Measurements from ENCODE around the gene NACC2. TPM values are rescaled to one million over a fixed set of nuclear protein-coding genes. Genes with fewer than 3 reads are reported as not detected.

Gene NACC2
- total and polyA plus RNA-seq, 10 of the 15 experiments (the other 5 are each of a cell fraction or from before 2014, with no cell fraction given), result 0.66 to 14.7 (median 3.5) TPM

GRCh38 chr9:136090056-136090735, 4.9 kb downstream of the NACC2 start:
- no peaks in the 10 kb centered on the region for H3K36me3 ChIP-seq (ENCODE audit: control insufficient read depth in 2 of 2, insufficient read depth in 2 of 2, low read length in 1 of 2)
- H4K20me1 ChIP-seq (ENCODE audit: control insufficient read depth, insufficient read depth), result no peaks in the 10 kb centered on the region
- CTCF ChIA-PET, result interaction anchor here (0.6 to 3.3 kb wide), 11 partner anchors 19 to 311 kb away, joined by 3 to 46 read pairs (median 5); partner anchors contain the start of gene TMEM250
- no peak for TF ChIP-seq RBBP5 (conservative IDR thresholded peaks at IDR 0.05)
- no peak for TF ChIP-seq ATF2 (IDR thresholded peaks at IDR 0.05; ENCODE audit: low read length)
- no peak for TF ChIP-seq ELK1 (IDR thresholded peaks at IDR 0.05; ENCODE audit: low read depth, low read length)
- TF ChIP-seq LARP7 (IDR thresholded peaks at IDR 0.05), result no peak
- TF ChIP-seq EP300 (IDR thresholded peaks at IDR 0.05; ENCODE audit: borderline replicate concordance in 1 of 2, control insufficient read depth in 1 of 2, low read depth in 2 of 2, low read length in 2 of 2), result no peak
- TF ChIP-seq MTA3 (IDR thresholded peaks at IDR 0.05; ENCODE audit: borderline replicate concordance, low read length), result no peak
- TF ChIP-seq HSF1 (IDR thresholded peaks at IDR 0.05; ENCODE audit: low read depth, low read length), result no peak
- no peak for TF ChIP-seq SREBF2 (IDR thresholded peaks at IDR 0.05; ENCODE audit: low read length)
- H3K9me3 ChIP-seq (replicated peaks; ENCODE audit: control insufficient read depth, insufficient read depth, low read length), result no peaks in the 10 kb centered on the region
- ATAC-seq, result no peak
- no peak overlapping the region for H3K4me2 ChIP-seq (ENCODE audit: control insufficient read depth, insufficient read depth)
- no peak overlapping the region for H3K27ac ChIP-seq (ENCODE audit: control insufficient read depth, insufficient read depth)
- no peak for FAIRE-seq
- peaks cover 11% of the 10 kb centered on the region for H3K79me2 ChIP-seq (ENCODE audit: control insufficient read depth, insufficient read depth, low read length)
- no TSS peak for BruUV-seq (replicated peaks)
- no peak overlapping the region for H3K4me3 ChIP-seq
- H3K4me1 ChIP-seq (ENCODE audit: control insufficient read depth, insufficient read depth, low read length), result peaks cover 8% of the 10 kb centered on the region
- POLR2A ChIA-PET, result interaction anchor here (1.5 to 2.0 kb wide), 2 partner anchors 19 to 28 kb away, joined by 5 to 6 read pairs; no protein-coding TSS in a partner anchor
- SMC1A ChIA-PET (ENCODE audit: uncharacterized antibody, unreplicated experiment), result interaction anchor here (0.7 to 3.0 kb wide), 11 partner anchors 9 to 233 kb away, joined by 3 to 15 read pairs (median 4); no protein-coding TSS in a partner anchor
- no peak overlapping the region for H3K9ac ChIP-seq (ENCODE audit: control insufficient read depth, insufficient read depth, low read length)
- DNase-seq (ENCODE audit: low read depth, low spot score), result no peak
- in situ Hi-C loops (cut with MboI), result no loop called here
- 39% methylated on average over 9 of the region's 9 CpGs for WGBS (ENCODE audit: insufficient coverage, insufficient replicate concordance, low lambda C conversion rate, missing lambda C conversion rate)
- RAD21 ChIA-PET (ENCODE audit: unreplicated experiment), result interaction anchor here (0.7 to 2.9 kb wide), 9 partner anchors 17 to 123 kb away, joined by 3 to 28 read pairs (median 6); no protein-coding TSS in a partner anchor
- no peaks in the 10 kb centered on the region for H3K27me3 ChIP-seq (replicated peaks in 1 of 2; ENCODE audit: control insufficient read depth in 2 of 2, insufficient read depth in 2 of 2, low read length in 1 of 2)
- no peak overlapping the region for H2AFZ ChIP-seq (ENCODE audit: control insufficient read depth, low read depth, low read length)
- intact Hi-C loops (cut with micrococcal nuclease; ENCODE audit: unreplicated experiment), result no loop called here

Measured in GM12878 (cell line).